Psoas muscle (tissue), 8 donors: ENCODE measurements around the gene MAT2B. TPM values are rescaled to one million over a fixed set of nuclear protein-coding genes. Genes with fewer than 3 reads are reported as not detected.

Source experiments
- ATAC-seq, 4 donors: fragments of 200-7000 bp; cut with Tn5 transposase; one replicate each; pipeline ENCODE4 v1.9.1; 2020; ENCODE audit warnings: moderate library complexity in 3 of 4, mild to moderate bottlenecking in 2 of 4
- DNase-seq, 2 donors: peaks; one replicate each; pipeline ENCODE4 v3.0.0-alpha.2; 2020
- H3K27ac ChIP-seq: fragments of 200-600 bp; one replicate; pipeline ENCODE4 v1.8.0; 2022
- H3K27me3 ChIP-seq, 3 donors: fragments of 200-600 bp in 1 of 3; one replicate each; pipeline versions ENCODE4 v1.6.1 to v1.8.0; 2013 to 2022; ENCODE audit warnings: low read length in 2 of 3, mild to moderate bottlenecking in 2 of 3, moderate library complexity in 1 of 3; ENCODE audit not compliant: insufficient read depth in 3 of 3
- H3K36me3 ChIP-seq, 2 donors: fragments of 200-600 bp in 1 of 2; one replicate each; pipeline versions ENCODE4 v1.6.1 to v1.8.0; 2013 to 2022; ENCODE audit warnings: low read depth in 1 of 2, mild to moderate bottlenecking in 1 of 2, moderate library complexity in 1 of 2; ENCODE audit not compliant: insufficient read depth in 1 of 2
- H3K4me1 ChIP-seq: fragments of 200-600 bp; one replicate; pipeline ENCODE4 v1.8.0; 2022
- H3K4me3 ChIP-seq: fragments of 200-600 bp; one replicate; pipeline ENCODE4 v1.8.0; 2022; ENCODE audit warnings: mild to moderate bottlenecking
- H3K9me3 ChIP-seq: fragments of 200-600 bp; one replicate; pipeline ENCODE4 v1.8.0; 2022
- CTCF ChIP-seq: fragments of 200-600 bp; IDR thresholded peaks from one replicate; pipeline ENCODE4 v1.8.0; 2022; ENCODE audit warnings: antibody characterized with exemption
- WGBS, 3 donors: extraction: QIAGEN DNeasy Blood & Tissue Kit; methylation state at CpG; one replicate each; pipeline versions ENCODE4 v1.1.6 to v1.1.7; 2013; 5-methylcytosine and 5-hydroxymethylcytosine counted together
- intact Hi-C, 2 donors: fragments of 100-400 bp; cut with DNase I; formaldehyde crosslinking; loops; one replicate each; pipeline versions ENCODE4 v1.11.0 to v1.14.2; 2022
- polyA plus RNA-seq, 3 donors: library from polyadenylated mRNA; stranded (reverse); fragments of 200-250 nt; gene quantifications; one replicate each; pipeline ENCODE4 v1.2.3, GENCODE V29; 2013
- total RNA-seq, 4 donors: library from RNA; stranded (reverse); fragmentation: NEBNext Ultra II Directional in 2 of 4; extraction: Animal tissue kit (Norgen Biotek cat#: 25700) in 2 of 4; gene quantifications; one replicate each; pipeline versions ENCODE4 v1.2.1 to v1.2.4, GENCODE V29; 2021 to 2023
- donor health status: healthy with polysubstance abuse.
- donor health status: DM: no; HTN: no; CAD: no; lungs with moderate emphysema.
- donor health status: Bipolar disorder and iron deficiency.
- donor health status: healthy.
- donor health status: DM: yes; HTN: yes; CAD: no.
- donor health status: DM: no; HTN: no; CAD: no.
- donor health status: DM: no; HTN: no; CAD: no.
- donor health status: DM: yes; HTN: yes; CAD: no.

The MAT2B gene
- total and polyA plus RNA-seq, 7 donors: 27.3 to 72.7 (median 33.8) TPM

GRCh38 chr5:163540696-163541095, 35.3 kb downstream of the MAT2B start:
- Histone ChIP-seq H3K4me3 (no peak overlapping the region), H3K4me1 (no peaks in the 10 kb centered on the region), H3K27me3 (no peaks in the 10 kb centered on the region), H3K36me3 (no peaks in the 10 kb centered on the region), H3K9me3 (no peaks in the 10 kb centered on the region), H3K27ac (no peak overlapping the region)
- TF ChIP-seq CTCF: no peak
- WGBS, 3 donors: 72 to 95% (median 83%) methylated on average over 1 of the region's 1 CpG
- intact Hi-C loops: no loop called here
- DNase-seq (no peak), ATAC-seq (no peak)

GRCh38 chr5:163542771-163543170, 37.4 kb downstream of the MAT2B start:
- no peak overlapping the region for H3K27ac ChIP-seq
- H3K27me3 ChIP-seq: no peaks in the 10 kb centered on the region
- no peak overlapping the region for H3K4me3 ChIP-seq
- 86 to 88% (median 87%) methylated on average over 2 of the region's 2 CpGs for WGBS, 3 donors
- intact Hi-C loops: no loop called here
- no peak for TF ChIP-seq CTCF
- ATAC-seq (no peak), DNase-seq (no peak)
- no peaks in the 10 kb centered on the region for H3K9me3 ChIP-seq
- H3K36me3 ChIP-seq: no peaks in the 10 kb centered on the region
- no peaks in the 10 kb centered on the region for H3K4me1 ChIP-seq

GRCh38 chr5:163544041-163544440, 38.6 kb downstream of the MAT2B start:
- no peaks in the 10 kb centered on the region for H3K4me1 ChIP-seq
- no peak for DNase-seq
- no peak for ATAC-seq
- 68 to 76% (median 72%) methylated on average over 4 of the region's 4 CpGs for WGBS, 3 donors
- intact Hi-C loops: no loop called here
- H3K4me3 ChIP-seq: no peak overlapping the region
- no peaks in the 10 kb centered on the region for H3K27me3 ChIP-seq
- no peak overlapping the region for H3K27ac ChIP-seq
- H3K9me3 ChIP-seq: no peaks in the 10 kb centered on the region
- no peaks in the 10 kb centered on the region for H3K36me3 ChIP-seq
- no peak for TF ChIP-seq CTCF

- no peak for ATAC-seq
- Histone ChIP-seq H3K4me1 (no peaks in the 10 kb centered on the region), H3K27me3 (no peaks in the 10 kb centered on the region), H3K4me3 (no peak overlapping the region), H3K36me3 (no peaks in the 10 kb centered on the region), H3K9me3 (no peaks in the 10 kb centered on the region), H3K27ac (no peak overlapping the region)
- no peak for TF ChIP-seq CTCF
- 65 to 82% (median 72%) methylated on average over 4 of the region's 4 CpGs for WGBS, 3 donors
- DNase-seq: no peak
- intact Hi-C loops: no loop called here
These were observed 39.4 kb downstream of the MAT2B start for GRCh38 chr5:163544836-163545235.

- Histone ChIP-seq H3K27me3 (peaks cover 0 to 3% (median 0%) of the 10 kb centered on the region in 3 donors), H3K4me1 (no peaks in the 10 kb centered on the region), H3K27ac (no peak overlapping the region), H3K36me3 (no peaks in the 10 kb centered on the region), H3K9me3 (no peaks in the 10 kb centered on the region), H3K4me3 (no peak overlapping the region)
- 72 to 79% (median 75%) methylated on average over 5 of the region's 5 CpGs for WGBS, 3 donors
- ATAC-seq (no peak), DNase-seq (no peak)
- no peak for TF ChIP-seq CTCF
- intact Hi-C loops: no loop called here
These were observed 43.2 kb downstream of the MAT2B start for GRCh38 chr5:163548649-163549048.
